Muscle layer of colon (tissue), 2 donors: ENCODE measurements around the gene DPCD.
"Not testable (repeated sequence)": the region's sequence is repeated elsewhere in the genome, so short reads cannot be mapped to it uniquely, and the experiment has no call there.

Experiments used
- H3K27ac ChIP-seq: one replicate; pipeline ENCODE4 v1.7.0; 2013; ENCODE audit warnings: low read depth, mild to moderate bottlenecking, low read length, moderate library complexity
- H3K27me3 ChIP-seq, 2 donors: one replicate each; pipeline ENCODE4 v1.7.0; 2013; ENCODE audit warnings: low read length in 2 of 2, mild to moderate bottlenecking in 2 of 2; ENCODE audit not compliant: insufficient read depth in 2 of 2, control insufficient read depth in 1 of 2
- H3K36me3 ChIP-seq: one replicate; pipeline ENCODE4 v1.7.0; 2013; ENCODE audit warnings: mild to moderate bottlenecking, low read length; ENCODE audit not compliant: insufficient read depth
- H3K4me1 ChIP-seq: one replicate; pipeline ENCODE4 v1.7.0; 2013; ENCODE audit warnings: mild to moderate bottlenecking, low read length; ENCODE audit not compliant: insufficient read depth
- H3K4me3 ChIP-seq, 2 donors: one replicate each; pipeline ENCODE4 v1.7.0; 2013; ENCODE audit warnings: low read length in 2 of 2, low read depth in 1 of 2, mild to moderate bottlenecking in 1 of 2, moderate library complexity in 1 of 2
- H3K9ac ChIP-seq: one replicate; pipeline ENCODE4 v1.7.0; 2013; ENCODE audit warnings: low read length
- H3K9me3 ChIP-seq: one replicate; pipeline ENCODE4 v1.7.0; 2013; ENCODE audit warnings: mild to moderate bottlenecking, low read length
- donor health status: abdominal sarcoma.
- donor health status: Adenocarcinoma of cecum.

Gene DPCD

GRCh38 chr10:101577121-101577871, 10.8 kb upstream of the DPCD start:
- H3K9ac ChIP-seq, result no peak overlapping the region
- no peak overlapping the region for H3K27ac ChIP-seq
- H3K4me1 ChIP-seq, result no peaks in the 10 kb centered on the region
- no peak overlapping the region for H3K4me3 ChIP-seq
- H3K27me3 ChIP-seq, result no peaks in the 10 kb centered on the region
- H3K36me3 ChIP-seq, result peaks cover 16% of the 10 kb centered on the region
- no peaks in the 10 kb centered on the region for H3K9me3 ChIP-seq

GRCh38 chr10:101578192-101578591, 9.9 kb upstream of the DPCD start:
- peaks cover 23% of the 10 kb centered on the region for H3K36me3 ChIP-seq
- no peak overlapping the region for H3K27ac ChIP-seq
- H3K9ac ChIP-seq, result no peak overlapping the region
- H3K4me3 ChIP-seq, result no peak overlapping the region
- no peaks in the 10 kb centered on the region for H3K9me3 ChIP-seq
- no peaks in the 10 kb centered on the region for H3K4me1 ChIP-seq
- no peaks in the 10 kb centered on the region for H3K27me3 ChIP-seq

GRCh38 chr10:101578803-101579515, 9.2 kb upstream of the DPCD start:
- Histone ChIP-seq H3K36me3 (peaks cover 30% of the 10 kb centered on the region), H3K9ac (no peak overlapping the region)

DNA sequence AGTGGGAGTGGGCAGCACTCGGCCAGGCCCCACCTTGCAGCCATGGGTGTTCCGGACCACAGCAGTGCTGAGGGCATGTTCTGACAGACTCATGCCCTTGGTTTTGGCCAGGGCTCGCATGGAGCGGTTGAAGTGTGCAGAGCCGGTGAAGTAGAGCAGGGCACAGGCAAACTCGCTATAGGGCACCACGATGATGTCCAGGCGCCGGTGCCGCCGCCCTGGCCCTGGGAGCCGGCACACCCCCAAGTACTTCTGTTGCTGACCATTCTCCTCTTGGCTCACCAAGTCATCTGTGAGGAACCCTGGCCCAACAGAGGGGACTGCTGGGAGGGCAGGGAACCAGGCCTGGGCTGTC, 8.6 kb upstream of the DPCD start:
- Histone ChIP-seq H3K9me3 (no peaks in the 10 kb centered on the region), H3K36me3 (peaks cover 33% of the 10 kb centered on the region), H3K4me3 (no peak overlapping the region), H3K27me3 (no peaks in the 10 kb centered on the region), H3K27ac (no peak overlapping the region), H3K4me1 (no peaks in the 10 kb centered on the region), H3K9ac (no peak overlapping the region)

More at GRCh38 chr10:101578803-101579515, 9.2 kb upstream of the DPCD start:
- Histone ChIP-seq H3K27ac (no peak overlapping the region), H3K4me3 (no peak overlapping the region), H3K9me3 (no peaks in the 10 kb centered on the region), H3K4me1 (no peaks in the 10 kb centered on the region), H3K27me3 (no peaks in the 10 kb centered on the region)

GRCh38 chr10:101580486-101581399, 7.4 kb upstream of the DPCD start:
- H3K36me3 ChIP-seq, result peaks cover 40% of the 10 kb centered on the region

DNA sequence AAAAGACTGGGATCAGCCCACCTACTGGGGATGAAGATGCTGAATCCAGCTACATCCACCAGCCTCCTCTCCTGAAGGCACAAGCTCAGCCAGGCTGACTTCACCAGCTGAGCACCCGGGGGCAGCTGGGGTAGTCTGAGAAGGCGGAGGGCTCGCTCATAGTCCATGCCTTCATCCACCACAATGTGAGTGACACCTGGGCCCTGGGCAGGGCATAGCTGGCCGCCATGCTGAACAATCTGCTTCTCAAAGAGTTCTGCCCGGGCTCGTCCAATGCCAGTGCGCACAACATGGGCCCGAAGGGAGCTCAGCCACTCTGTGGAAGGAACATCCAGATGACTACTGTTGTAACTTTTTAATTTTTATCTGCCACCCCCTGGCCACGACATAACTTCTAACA, 2.3 kb upstream of the DPCD start:
- no peak overlapping the region for H3K27ac ChIP-seq
- H3K4me1 ChIP-seq, result peaks cover 17% of the 10 kb centered on the region
- no peak overlapping the region for H3K4me3 ChIP-seq
- H3K9me3 ChIP-seq, result no peaks in the 10 kb centered on the region
- peaks cover 24% of the 10 kb centered on the region for H3K36me3 ChIP-seq
- no peaks in the 10 kb centered on the region for H3K27me3 ChIP-seq
- no peak overlapping the region for H3K9ac ChIP-seq

More at GRCh38 chr10:101580486-101581399, 7.4 kb upstream of the DPCD start:
- Histone ChIP-seq H3K9me3 (no peaks in the 10 kb centered on the region), H3K27ac (no peak overlapping the region), H3K27me3 (no peaks in the 10 kb centered on the region), H3K4me3 (no peak overlapping the region), H3K9ac (no peak overlapping the region), H3K4me1 (no peaks in the 10 kb centered on the region)

- peaks cover 11% of the 10 kb centered on the region for H3K36me3 ChIP-seq
- H3K4me3 ChIP-seq, result peak overlapping the region; percentile 100
- H3K9me3 ChIP-seq, result no peaks in the 10 kb centered on the region
- peaks cover 17% of the 10 kb centered on the region for H3K4me1 ChIP-seq
- no peaks in the 10 kb centered on the region for H3K27me3 ChIP-seq
- H3K9ac ChIP-seq, result no peak overlapping the region
- H3K27ac ChIP-seq, result no peak overlapping the region
Observed at GRCh38 chr10:101588879-101589278, 758 bp downstream of the DPCD start.

GRCh38 chr10:101593331-101593730, 5.2 kb downstream of the DPCD start:
- H3K4me1 ChIP-seq, H3K27me3 ChIP-seq, H3K36me3 ChIP-seq, H3K9me3 ChIP-seq, H3K9ac ChIP-seq, H3K27ac ChIP-seq, H3K4me3 ChIP-seq: not testable (repeated sequence)

GRCh38 chr10:101595591-101596433, 7.7 kb downstream of the DPCD start:
- H3K4me1 ChIP-seq, result no peaks in the 10 kb centered on the region
- H3K4me3 ChIP-seq, result no peak overlapping the region
- peaks cover 16% of the 10 kb centered on the region for H3K36me3 ChIP-seq
- H3K27me3 ChIP-seq, result no peaks in the 10 kb centered on the region
- no peak overlapping the region for H3K9ac ChIP-seq
- H3K9me3 ChIP-seq, result no peaks in the 10 kb centered on the region
- no peak overlapping the region for H3K27ac ChIP-seq

GRCh38 chr10:101597091-101597900, 9.2 kb downstream of the DPCD start:
- H3K4me1 ChIP-seq, result no peaks in the 10 kb centered on the region
- H3K9ac ChIP-seq, result no peak overlapping the region
- H3K4me3 ChIP-seq, result no peak overlapping the region

More at GRCh38 chr10:101597091-101597900, 9.2 kb downstream of the DPCD start:
- no peaks in the 10 kb centered on the region for H3K9me3 ChIP-seq
- H3K27ac ChIP-seq, result no peak overlapping the region
- H3K36me3 ChIP-seq, result peaks cover 18% of the 10 kb centered on the region
- H3K27me3 ChIP-seq, result no peaks in the 10 kb centered on the region
